Astrocyte (in vitro differentiated cells and primary cell): ENCODE results near the gene ARIH1.

ENCODE experiments used
- CTCF ChIP-seq: IDR thresholded peaks from 2 replicates; pipeline ENCODE4 v1.5.1; 2011; ENCODE audit warnings: low read depth, mild to moderate bottlenecking, inconsistent platforms, low read length, moderate library complexity; ENCODE audit not compliant: insufficient read depth
- EZH2 ChIP-seq: IDR thresholded peaks from 2 replicates; pipeline ENCODE4 v1.6.1; 2012; ENCODE audit warnings: mild to moderate bottlenecking, low read length, inconsistent platforms; ENCODE audit not compliant: insufficient read depth

DNA sequence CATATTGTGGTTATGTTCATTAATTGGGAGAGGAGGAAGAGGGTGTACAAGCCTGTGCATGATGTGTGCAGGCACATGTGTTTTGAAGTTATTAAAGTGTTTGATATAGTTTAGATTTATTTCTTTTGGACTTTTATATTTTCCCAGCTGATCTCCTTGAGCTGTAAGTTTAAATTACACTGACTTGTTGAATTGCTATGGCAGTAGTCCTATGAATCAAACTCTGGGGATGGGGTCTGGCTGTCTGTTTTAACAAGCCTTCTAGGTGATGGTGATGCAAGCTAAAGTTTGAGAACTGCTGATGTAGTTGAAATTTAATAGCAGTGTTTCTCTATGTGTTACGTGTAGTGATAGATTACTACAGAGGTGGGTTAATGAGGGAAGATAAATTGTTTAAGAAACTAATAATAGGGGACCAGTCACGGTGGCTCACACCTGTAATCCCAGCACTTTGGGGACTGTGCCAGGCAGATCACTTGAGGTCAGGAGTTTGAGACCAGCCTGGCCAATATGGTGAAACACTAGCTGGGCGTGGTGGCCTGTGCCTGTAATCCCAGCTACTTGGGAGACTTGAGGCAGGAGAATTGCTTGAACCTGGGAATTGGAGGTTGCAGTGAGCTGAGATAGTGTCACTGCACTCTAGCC, 7.0 kb downstream of the ARIH1 start:
- TF ChIP-seq CTCF (no peak), EZH2 (no peak)
